Activated gamma-delta T cell treated with anti-CD3 and anti-CD28 coated beads, Interleukin-2, amount 50 U/mL, for 16 hours (primary cell): ENCODE measurements around the gene TTC4.

Experiments used
- DNase-seq: peaks from one replicate; pipeline ENCODE4 v3.0.0-alpha.2; 2020; ENCODE audit warnings: low read depth

TTC4 gene, protein sequence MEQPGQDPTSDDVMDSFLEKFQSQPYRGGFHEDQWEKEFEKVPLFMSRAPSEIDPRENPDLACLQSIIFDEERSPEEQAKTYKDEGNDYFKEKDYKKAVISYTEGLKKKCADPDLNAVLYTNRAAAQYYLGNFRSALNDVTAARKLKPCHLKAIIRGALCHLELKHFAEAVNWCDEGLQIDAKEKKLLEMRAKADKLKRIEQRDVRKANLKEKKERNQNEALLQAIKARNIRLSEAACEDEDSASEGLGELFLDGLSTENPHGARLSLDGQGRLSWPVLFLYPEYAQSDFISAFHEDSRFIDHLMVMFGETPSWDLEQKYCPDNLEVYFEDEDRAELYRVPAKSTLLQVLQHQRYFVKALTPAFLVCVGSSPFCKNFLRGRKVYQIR

DNA sequence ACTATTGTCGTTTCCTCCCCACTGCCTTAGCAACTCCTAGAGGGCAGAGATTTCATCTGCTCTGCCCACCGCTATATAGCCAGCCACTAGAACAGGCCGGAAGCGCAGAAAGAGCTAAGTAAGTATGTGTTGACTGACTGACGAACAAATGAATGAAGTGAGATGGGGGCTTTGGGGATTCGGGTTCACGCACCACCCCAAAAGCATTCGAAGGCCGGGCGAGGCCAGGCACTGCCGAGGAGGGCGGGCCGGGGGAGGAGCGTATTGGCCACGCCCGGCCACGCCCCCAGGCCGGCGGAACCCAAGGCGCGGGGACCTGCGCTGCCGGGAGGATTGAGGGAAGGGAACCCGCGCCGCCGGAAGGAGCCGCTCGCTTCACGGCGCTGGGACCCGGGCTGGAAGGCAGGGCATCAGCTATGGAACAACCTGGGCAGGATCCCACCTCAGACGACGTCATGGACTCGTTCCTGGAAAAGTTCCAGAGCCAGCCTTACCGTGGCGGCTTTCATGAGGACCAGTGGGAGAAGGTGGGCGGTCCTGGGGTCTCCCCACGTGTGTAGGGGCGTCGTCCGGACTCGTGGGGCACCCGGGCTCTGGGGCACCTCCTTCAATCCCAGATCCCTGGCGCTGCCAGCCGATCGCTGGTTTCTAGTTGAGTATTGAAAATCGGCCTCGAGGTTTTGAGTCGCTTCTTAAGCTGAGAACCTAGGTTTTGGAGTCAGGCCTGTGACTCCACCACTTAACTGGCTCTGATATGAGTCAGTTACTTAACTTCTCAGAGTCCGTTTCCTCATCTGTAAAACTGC is at the start of gene TTC4:
TTC4 (plus strand) TSS at position 369 of the 806 bp plus-strand sequence; CDS start at position 417, 48 bp downstream.
- DNase-seq = peak; percentile 69

DNA sequence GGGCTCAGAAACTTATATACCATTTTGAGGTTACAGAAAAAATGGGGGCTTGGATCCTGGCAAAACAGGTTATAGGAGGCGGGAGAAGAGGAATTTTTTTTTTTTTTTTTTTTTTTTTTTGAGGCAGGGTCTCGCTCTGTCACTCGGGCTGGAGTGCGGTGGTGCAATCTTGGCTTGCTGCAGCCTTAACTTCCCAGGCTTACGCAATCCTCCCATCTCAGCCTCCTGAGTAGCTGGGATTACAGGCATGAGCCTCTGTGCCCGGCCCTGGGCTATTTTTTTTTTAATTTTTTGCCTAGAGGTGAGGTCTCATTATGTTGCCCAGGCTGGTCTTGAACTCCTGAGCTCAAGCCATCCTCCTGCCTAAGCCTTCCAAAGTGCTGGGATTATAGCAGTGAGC is 49.3 kb upstream of the TTC4 start:
- DNase-seq = no peak

DNA sequence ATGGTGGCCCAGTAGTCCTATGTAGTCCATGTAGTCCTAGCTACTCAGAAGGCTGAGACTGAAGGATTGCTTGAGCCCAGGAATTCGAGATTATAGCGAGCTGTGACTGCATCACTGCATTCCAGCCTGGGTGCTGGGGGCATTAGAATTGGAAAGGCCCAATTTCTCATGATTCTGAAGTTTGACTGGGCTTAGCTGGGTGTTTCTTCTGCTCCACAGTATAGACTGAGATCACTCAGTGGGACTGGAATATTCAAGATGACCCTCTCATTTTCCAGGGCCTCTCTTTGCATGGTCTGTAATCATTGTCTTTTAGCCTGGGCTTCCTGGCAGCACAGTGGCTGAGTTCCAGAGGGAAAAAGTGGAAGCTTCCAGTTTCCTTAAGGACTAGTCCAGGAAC is 47.9 kb upstream of the TTC4 start:
- DNase-seq = no peak

DNA sequence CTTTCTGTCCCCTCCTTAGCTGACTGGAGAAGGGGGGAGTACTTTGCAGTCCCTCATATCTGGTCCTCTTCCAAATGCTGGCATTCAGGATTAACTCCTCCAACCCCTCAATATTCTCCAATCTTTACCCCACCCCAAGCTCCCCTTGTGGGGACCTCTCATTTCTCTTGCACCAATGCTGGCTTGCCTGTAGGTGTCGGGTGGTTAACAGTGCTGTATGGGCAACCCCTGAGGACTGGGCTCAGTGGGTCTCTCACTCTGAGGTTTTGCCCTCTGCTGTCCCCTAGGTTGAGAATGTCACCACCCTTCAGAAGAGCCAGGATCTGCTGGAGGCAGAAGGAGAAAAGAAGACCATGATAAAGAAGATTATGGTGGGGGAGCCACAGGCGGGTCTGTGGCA is 47.1 kb upstream of the TTC4 start:
- DNase-seq = no peak

DNA sequence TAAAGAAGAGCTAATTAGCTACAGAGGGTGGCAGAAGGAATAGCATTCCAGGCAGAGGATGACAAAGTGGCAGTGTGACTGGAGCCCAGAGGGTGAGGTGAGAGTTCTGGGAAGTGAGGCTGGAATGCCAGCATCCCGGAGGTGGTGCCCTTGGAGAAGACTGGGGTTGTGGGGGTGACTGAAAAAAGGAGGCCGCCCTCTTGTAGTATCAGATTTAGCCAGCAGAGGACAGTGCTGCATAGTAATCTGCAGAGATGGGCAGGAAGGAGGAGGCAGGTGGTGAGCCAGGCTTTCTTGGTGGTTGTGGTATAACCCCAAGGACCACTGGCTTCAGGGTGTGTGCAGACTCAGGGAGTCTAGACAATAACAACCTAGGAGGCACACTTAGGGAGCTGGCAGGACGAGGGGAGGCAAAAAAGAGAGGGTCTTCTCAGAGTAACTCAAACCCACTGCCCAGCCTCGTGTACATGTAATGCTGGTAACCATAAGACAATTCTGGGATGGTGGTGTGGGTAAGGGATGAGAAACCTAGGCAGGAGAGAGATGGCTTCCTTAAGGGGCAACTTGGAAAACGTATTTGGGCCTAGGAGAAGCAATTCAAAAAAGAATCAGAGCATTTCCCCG is 43.6 kb upstream of the TTC4 start:
- DNase-seq = peak; percentile 46

DNA sequence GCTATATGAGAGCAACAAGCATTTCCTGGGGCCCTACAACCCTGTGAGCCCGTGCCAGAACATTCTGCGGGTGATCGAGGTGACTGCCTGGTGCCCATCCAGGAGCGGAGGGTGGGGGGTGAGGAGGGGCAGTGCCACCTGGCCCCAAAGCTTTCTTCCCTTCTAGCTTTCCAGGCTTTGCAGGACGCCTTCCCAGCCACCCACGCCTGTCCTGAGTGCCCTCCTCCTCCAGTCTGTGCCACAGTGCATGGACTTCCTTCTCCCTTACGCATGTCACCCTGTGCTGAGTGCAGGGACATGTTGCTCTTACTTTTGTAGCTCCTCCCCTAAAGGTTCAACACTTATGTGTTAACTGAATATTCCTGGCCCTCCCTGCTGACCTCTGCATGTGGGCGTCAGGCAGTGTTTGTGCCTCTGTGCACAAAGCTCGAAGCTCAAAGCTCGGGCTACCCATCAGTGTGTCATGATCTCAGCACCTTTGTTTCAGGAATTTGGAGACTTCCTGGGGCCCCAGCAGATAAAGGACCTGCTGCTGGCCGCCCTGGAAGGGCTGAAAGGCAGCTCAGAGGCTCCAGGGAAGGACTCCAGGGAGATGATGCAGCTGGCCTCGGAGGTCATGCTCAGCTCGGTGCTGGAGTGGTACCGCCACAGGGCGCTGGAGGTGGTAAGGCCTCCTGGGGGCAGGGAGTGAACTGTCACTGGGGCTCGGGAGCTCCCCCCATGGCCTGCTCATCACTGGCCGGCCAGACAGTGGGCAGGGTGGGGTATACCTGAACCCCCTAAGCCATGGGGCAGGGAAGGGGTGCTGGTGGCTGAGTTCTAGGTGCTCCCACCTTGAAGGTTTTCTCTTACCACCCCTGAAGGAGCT is 36.7 kb upstream of the TTC4 start:
- no peak for DNase-seq

DNA sequence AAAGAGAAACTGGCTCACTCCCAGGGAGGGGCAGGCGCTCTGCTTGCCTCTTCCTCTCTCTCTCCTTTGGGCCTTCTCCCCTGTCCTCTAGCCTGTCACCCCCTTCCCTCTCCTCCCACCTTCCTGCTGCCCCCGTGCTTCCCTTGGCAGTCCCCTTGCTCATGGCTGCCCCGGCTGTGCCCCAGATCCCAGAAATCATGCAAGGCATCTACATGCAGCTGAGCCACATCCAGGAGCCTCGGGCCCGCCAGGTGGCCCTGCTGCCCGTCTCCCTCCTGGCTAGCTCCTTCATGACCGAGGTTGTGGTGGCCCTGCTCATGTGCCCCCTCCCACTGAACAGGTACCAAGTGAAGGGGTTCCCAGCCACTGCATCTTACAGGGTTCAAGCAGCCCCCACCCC is 36.0 kb upstream of the TTC4 start:
- no peak for DNase-seq

DNA sequence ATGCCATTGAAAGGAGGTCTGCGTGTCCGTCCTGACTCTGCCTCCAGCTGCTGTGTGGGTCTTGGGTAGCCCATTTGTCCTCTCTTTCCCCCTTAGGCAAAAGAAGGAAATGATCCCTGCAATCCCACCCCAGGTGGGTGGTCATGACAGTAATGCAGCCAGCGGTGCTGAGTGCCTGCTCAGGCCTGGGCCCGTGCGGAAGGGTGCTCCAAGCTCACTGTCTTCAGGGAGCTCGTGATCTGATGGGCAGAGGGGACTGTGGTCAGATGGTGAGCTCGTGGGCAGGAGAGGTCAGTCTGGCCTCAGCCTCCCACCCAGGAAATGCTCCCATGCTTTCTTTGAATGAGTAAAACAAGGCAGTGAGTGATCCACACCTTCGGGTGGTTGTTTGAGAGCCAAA is 35.3 kb upstream of the TTC4 start:
- no peak for DNase-seq

DNA sequence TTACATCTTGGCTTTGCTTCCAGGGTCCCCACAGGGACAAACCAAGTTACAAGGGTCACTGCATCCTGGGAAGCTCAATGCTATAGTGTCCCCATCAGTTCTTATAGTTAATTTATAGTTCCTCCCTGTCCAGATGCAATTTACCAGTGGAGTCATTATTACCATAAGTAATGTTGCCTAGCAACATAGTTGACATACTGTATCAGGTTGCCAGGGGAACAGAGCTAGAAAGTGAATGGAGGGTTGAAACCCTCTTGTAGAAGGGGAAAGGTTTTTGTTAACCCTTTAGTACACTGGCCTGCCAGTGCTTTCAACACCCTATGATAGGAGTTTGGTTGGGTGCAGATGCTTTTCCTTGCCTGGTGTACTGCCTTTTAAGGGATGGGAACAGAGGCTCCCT is 34.3 kb upstream of the TTC4 start:
- DNase-seq = no peak

DNA sequence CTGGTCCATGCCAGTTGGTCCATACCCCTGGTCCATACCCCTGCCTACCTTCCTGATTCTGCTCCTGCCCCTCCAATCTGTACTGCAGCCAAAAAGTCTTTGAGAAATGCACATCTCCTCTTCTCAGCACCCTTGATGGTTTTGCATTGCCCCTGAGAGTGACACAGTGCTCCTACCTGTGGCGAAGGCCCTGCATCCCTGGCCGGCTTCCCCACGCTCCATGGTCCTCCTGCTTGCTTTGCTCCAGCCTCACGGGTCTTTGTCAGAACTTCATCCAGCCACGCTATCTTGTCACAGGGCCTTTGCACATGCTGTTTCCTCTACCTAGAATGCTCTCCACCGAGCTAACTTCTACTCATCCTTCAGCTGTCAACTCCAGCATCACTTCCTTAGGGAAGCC is 32.2 kb upstream of the TTC4 start:
- DNase-seq = no peak

DNA sequence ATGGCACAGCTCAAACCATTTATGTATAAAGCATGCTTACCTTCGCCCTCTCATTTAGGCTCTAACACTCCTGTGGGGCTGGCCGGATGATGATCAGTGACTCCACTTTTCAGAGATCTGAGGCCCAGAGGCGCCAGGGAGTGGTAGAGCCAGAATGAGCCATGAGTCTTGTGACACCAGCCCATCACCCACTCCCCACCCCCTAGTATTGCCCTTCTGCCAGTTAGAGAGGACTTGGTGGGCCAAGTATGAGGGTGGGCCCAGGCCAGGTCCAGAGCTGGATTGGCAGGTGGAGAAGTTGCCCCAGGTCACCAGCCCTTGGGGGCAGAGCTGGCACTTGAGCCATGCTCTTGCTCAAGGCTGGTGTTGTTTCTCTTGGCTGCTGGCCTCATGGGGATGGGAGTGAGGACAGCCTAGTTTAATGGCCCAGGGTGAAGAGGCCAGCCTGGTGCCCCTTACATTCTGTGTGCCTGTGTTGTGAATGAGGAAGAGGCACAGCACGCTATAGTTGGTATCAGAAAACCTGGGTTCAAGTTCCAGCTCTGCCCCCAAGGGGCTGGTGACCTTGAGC is 30.2 kb upstream of the TTC4 start:
- DNase-seq = no peak

DNA sequence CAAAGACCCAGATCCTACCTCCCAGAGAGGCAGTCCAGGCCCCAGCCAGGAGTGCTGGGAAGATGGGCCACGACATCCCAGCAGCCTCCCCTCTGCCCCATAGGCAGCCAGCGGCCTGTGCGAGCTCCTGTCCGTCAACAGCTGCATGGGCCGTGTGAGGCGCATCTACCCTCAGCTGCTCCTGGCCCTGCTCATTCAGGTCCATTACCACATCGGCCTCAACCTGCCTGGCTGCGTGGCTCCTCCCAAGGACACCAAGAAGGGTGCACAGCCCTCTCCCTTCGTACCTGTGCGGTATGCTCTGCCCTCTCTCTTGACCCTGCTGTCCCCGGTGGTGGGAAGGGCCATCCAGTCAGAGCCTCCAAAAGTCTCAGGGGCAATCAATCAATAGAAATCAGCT is 29.5 kb upstream of the TTC4 start:
- DNase-seq = no peak

DNA sequence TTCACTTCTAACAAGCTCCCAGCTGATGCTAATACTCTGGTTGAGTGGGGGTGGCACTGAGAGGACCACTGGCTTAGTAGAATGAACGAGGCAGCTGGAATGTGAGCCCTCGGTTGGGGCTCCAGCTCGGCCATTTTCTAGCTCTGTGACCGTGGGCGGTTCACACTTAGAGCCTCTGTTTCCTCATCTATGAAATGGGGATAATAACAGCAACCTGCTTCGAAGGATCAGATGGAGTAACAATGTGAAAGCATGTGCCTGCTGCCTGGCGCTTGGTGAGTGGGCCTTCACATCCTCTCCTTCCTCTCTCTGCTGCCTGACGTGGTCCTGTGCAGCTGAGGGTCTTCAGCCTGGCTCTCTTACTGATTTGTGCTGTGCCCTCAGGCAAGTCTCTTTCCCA is 20.9 kb upstream of the TTC4 start:
- DNase-seq = no peak

DNA sequence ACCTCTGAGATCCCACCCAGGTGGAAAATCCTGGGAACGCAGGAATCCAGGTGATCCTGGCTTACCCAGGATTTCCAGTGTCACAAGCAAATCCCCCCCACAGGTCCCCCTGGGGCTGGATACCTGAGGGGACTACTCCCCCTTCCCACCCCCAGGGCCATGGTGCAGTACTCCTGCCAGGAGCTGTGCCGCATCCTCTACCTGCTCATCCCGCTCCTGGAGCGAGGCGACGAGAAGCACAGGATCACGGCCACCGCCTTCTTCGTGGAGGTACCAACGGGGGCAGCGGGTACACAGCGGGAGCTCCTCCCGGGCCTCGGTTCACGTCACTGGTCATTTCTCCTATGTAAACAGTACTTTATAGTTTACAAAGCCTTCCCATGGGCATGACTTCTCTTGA is 20.4 kb upstream of the TTC4 start:
- no peak for DNase-seq

DNA sequence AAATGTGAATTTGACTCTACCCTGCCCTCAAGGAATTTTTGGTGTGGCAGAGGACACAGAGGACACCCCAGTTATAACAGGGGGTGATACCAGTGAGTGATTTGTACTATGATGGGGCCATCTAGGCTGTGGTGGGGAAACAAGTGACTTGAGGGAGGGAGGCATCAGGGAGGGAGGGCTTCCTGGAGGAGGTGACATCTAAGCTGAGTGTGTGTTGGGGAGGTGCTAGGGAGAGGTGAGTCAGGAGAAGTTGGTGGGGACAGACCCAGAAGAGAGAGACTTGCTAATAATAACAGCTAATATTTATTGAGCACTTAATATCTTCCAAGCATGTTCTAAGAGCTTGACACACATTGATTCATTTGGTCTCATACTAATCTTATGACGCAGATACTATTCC is 19.9 kb upstream of the TTC4 start:
- no peak for DNase-seq

DNA sequence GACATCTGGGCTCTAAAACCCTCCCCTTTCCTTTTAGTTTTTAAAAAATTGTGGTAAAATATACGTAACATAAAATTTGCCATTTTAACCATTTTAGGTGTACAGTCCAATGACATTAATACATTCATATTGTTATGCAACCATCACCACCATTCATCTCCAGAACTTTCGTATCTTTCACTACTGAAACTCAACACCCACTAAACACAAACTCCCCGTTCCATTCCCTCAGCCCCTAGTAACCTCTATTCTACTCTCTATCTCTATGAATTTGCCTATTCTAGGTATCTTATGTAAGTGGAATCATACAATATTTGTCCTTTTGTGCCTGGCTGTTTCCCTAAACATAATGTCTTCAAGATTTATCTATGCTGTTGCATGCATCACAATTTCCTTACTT is 19.4 kb upstream of the TTC4 start:
- DNase-seq = no peak

DNA sequence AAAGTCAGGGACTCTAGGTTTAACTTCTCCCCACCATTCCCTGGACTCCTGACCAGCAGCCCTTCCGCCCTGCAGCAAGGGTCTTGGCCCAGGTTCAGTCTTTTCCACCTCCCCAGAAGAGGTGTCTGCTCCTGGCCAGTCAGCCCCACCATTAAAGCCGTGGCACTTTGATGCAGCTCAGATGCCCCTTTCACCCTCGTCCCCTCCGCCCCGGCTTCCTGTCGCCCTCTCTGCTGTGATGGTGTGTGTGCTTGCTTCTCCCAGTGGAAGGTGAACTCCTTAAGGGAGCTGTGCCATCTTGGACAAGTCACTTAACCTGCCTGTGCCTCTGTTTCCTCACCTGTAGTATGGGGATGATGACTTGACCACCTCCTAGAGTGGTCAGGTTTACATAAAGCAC is 17.8 kb upstream of the TTC4 start:
- DNase-seq = no peak

DNA sequence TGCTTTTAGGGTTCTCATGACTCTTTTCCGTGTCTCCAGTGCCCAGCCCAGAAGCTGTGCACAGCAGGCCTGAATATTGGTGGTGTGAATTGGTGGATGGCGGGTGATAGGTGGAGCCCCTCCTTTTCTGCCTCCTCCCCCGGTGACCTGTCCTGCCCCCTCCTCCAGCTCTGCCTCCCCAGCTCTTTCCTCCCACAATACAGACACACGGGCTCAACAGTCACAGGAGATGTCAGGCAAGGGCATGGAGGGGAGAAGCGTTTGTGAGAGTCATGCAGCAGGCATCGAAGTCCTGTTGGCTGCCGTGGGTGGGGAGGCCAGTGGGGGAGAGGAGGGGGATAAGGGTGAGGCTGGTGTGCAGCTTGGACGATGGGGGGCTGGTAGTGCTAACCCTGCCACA is 17.3 kb upstream of the TTC4 start:
- no peak for DNase-seq

DNA sequence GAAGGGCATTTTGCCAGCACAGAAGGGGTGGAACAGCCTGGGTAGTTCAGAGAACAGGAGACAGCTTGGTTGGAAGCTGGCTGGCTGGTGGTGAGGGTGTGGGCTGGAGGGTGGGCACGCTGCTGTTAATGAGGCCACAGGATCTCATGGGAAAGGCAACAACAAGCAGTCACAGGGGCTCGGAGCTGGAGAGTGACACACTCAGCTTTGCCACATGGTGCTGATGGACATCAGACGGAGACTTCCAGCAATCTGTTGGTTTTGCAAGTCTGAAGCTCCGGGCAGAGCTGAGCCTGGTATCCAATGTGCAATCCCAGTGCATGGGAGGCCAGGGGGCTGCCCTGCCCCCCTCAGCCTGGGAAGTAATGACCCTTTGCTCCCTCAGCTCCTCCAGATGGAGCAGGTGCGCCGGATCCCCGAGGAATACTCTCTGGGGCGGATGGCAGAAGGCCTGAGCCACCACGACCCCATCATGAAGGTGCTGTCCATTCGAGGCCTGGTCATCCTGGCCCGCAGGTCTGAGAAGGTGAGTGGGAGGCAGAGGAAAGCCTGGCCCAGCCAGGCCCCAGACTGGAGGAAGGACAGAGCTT is 15.6 kb upstream of the TTC4 start:
- DNase-seq = no peak

DNA sequence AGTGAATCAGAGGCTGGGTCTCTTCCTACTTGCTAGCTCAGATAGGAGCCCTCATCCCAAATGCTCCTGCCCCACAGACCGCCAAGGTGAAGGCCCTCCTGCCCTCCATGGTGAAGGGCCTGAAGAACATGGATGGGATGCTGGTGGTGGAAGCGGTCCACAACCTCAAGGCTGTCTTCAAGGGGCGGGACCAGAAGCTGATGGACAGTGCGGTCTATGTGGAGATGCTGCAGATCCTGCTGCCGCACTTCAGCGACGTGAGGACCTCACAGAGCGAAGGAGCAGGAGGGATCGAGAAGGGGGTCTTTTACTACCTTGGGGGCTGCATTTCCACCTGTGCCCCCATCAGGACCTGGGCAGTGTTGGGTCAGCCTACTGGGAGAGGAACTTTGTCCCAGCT is 14.6 kb upstream of the TTC4 start:
- no peak for DNase-seq

DNA sequence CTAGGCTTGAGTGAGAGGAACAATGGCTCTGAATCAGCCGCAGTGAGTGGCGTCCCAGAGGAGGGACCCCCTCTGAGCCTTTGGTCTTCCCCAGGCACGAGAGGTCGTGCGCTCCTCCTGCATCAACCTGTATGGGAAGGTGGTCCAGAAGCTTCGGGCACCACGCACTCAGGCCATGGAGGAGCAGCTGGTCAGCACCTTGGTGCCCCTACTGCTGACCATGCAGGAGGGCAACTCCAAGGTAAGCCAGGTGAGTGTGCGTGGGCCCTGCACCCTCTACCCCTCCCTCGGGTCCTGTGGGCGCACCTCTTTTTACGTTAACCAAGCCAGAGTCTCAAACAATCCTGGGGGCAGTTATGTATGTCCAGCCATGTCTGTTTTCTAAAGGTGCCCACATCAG is 13.7 kb upstream of the TTC4 start:
- DNase-seq = no peak
